H1 (cell line): ENCODE results near the gene PFDN4.

Experiments used
- CTCF ChIP-seq, 3 experiments: IDR thresholded peaks; 1 replicate in 2 of 3; 2 replicates in 1 of 3; pipeline versions ENCODE4 v1.5.1 to v1.6.1; 2011; ENCODE audit warnings: low read length in 3 of 3, mild to moderate bottlenecking in 3 of 3, inconsistent platforms in 2 of 3, low read depth in 1 of 3, moderate library complexity in 1 of 3; ENCODE audit not compliant: insufficient read depth in 1 of 3; ENCODE audit errors: control extremely low read depth in 1 of 3
- KDM4A ChIP-seq: IDR thresholded peaks from one replicate; pipeline ENCODE4 v1.7.1; 2012; ENCODE audit warnings: low read depth, mild to moderate bottlenecking, moderate library complexity, low read length, inconsistent platforms; ENCODE audit not compliant: severe bottlenecking
- MAX ChIP-seq: IDR thresholded peaks from 2 replicates; pipeline ENCODE4 v1.6.1; 2012; ENCODE audit warnings: inconsistent platforms
- POLR2A ChIP-seq, 2 experiments: IDR thresholded peaks; 1 replicate in 1 of 2; 2 replicates in 1 of 2; pipeline ENCODE4 v1.6.1; 2011; ENCODE audit warnings: low read depth in 2 of 2, low read length in 2 of 2, mild to moderate bottlenecking in 2 of 2; ENCODE audit errors: control extremely low read depth in 1 of 2
- POLR2AphosphoS5 ChIP-seq: IDR thresholded peaks from 2 replicates; pipeline ENCODE4 v1.6.1; 2011; ENCODE audit warnings: low read depth, low read length
- SRF ChIP-seq: IDR thresholded peaks from 2 replicates; pipeline ENCODE4 v1.6.1; 2011; ENCODE audit warnings: mild to moderate bottlenecking, low read depth, low read length, moderate library complexity

- no peak for TF ChIP-seq POLR2AphosphoS5
- no peak for TF ChIP-seq POLR2A (IDR thresholded peaks at IDR 0.05; ENCODE audit: control extremely low read depth in 1 of 2, low read depth in 2 of 2, low read length in 2 of 2)
- no peak for TF ChIP-seq SRF
- TF ChIP-seq CTCF (IDR thresholded peaks at IDR 0.05; ENCODE audit: control extremely low read depth in 1 of 3, insufficient read depth in 1 of 3, low read depth in 1 of 3, low read length in 3 of 3): no peak
- TF ChIP-seq MAX: no peak
- no peak for TF ChIP-seq KDM4A
Measured at GRCh38 chr20:54177378-54177777, 30.5 kb upstream of the PFDN4 start.
